ENCODE results near the gene POLG. TPM values are rescaled to one million over a fixed set of nuclear protein-coding genes. Genes with fewer than 3 reads are reported as not detected.

The POLG gene
- polyA plus RNA-seq, 2 of the 4 experiments (the other 2 are of a cell fraction) = 24.1 to 50.2 TPM

GRCh38 chr15:89283201-89283600 lies 51.4 kb downstream of the POLG start:
- H3K9me3 ChIP-seq = no peaks in the 10 kb centered on the region
- no peak for ATAC-seq
- 80% methylated on average over 4 of the region's 4 CpGs for WGBS (ENCODE audit: missing lambda C conversion rate)
- no peak for DNase-seq (ENCODE audit: low read depth in 1 of 2, low spot score in 1 of 2)
- no peak for TF ChIP-seq FOSL2 (IDR thresholded peaks at IDR 0.05)
- TF ChIP-seq FOSL2 (CRISPR knock-in tag; IDR thresholded peaks at IDR 0.05) = no peak
- no peak for TF ChIP-seq SMC3 (IDR thresholded peaks at IDR 0.05)
- no peak for TF ChIP-seq EHF (CRISPR knock-in tag; IDR thresholded peaks at IDR 0.05)
- TF ChIP-seq, protein P1, sequence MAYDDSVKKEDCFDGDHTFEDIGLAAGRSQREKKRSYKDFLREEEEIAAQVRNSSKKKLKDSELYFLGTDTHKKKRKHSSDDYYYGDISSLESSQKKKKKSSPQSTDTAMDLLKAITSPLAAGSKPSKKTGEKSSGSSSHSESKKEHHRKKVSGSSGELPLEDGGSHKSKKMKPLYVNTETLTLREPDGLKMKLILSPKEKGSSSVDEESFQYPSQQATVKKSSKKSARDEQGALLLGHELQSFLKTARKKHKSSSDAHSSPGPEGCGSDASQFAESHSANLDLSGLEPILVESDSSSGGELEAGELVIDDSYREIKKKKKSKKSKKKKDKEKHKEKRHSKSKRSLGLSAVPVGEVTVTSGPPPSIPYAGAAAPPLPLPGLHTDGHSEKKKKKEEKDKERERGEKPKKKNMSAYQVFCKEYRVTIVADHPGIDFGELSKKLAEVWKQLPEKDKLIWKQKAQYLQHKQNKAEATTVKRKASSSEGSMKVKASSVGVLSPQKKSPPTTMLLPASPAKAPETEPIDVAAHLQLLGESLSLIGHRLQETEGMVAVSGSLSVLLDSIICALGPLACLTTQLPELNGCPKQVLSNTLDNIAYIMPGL (CRISPR knock-in tag; IDR thresholded peaks at IDR 0.05; ENCODE audit: borderline replicate concordance) = no peak
- no peak for TF ChIP-seq HEYL (CRISPR knock-in tag; IDR thresholded peaks at IDR 0.05)
- TF ChIP-seq USF2 (IDR thresholded peaks at IDR 0.05) = no peak
- TF ChIP-seq ESRRA (IDR thresholded peaks at IDR 0.05; ENCODE audit: borderline replicate concordance, low read length) = no peak
- TF ChIP-seq NFE2L2 (conservative IDR thresholded peaks at IDR 0.05; ENCODE audit: low read length) = no peak
- TF ChIP-seq PHF8 (IDR thresholded peaks at IDR 0.05; ENCODE audit: borderline replicate concordance, low read depth) = no peak
- no peak for TF ChIP-seq POLR2AphosphoS2 (conservative IDR thresholded peaks at IDR 0.05; ENCODE audit: low read length)
- TF ChIP-seq, protein P2, sequence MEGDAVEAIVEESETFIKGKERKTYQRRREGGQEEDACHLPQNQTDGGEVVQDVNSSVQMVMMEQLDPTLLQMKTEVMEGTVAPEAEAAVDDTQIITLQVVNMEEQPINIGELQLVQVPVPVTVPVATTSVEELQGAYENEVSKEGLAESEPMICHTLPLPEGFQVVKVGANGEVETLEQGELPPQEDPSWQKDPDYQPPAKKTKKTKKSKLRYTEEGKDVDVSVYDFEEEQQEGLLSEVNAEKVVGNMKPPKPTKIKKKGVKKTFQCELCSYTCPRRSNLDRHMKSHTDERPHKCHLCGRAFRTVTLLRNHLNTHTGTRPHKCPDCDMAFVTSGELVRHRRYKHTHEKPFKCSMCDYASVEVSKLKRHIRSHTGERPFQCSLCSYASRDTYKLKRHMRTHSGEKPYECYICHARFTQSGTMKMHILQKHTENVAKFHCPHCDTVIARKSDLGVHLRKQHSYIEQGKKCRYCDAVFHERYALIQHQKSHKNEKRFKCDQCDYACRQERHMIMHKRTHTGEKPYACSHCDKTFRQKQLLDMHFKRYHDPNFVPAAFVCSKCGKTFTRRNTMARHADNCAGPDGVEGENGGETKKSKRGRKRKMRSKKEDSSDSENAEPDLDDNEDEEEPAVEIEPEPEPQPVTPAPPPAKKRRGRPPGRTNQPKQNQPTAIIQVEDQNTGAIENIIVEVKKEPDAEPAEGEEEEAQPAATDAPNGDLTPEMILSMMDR (IDR thresholded peaks at IDR 0.05) = no peak
- no peak for TF ChIP-seq KDM1A (IDR thresholded peaks at IDR 0.05; ENCODE audit: low read depth)
- no peak for TF ChIP-seq CEBPB (IDR thresholded peaks at IDR 0.05)
- TF ChIP-seq CBX8 (IDR thresholded peaks at IDR 0.05) = no peak
- TF ChIP-seq RFX5 (IDR thresholded peaks at IDR 0.05) = no peak
- TF ChIP-seq MAZ (IDR thresholded peaks at IDR 0.05; ENCODE audit: borderline replicate concordance, low read depth, low read length) = no peak
- TF ChIP-seq ELK1 (IDR thresholded peaks at IDR 0.05; ENCODE audit: low read depth, low read length) = no peak
- no peak for TF ChIP-seq FOSB (CRISPR knock-in tag; IDR thresholded peaks at IDR 0.05)
- no peak for TF ChIP-seq JUN (IDR thresholded peaks at IDR 0.05)
- H3K27ac ChIP-seq = no peak overlapping the region
- no peak overlapping the region for H3K4me3 ChIP-seq
- no peaks in the 10 kb centered on the region for H3K4me1 ChIP-seq
- peak; percentile 59 for FAIRE-seq
- no peak overlapping the region for H3K4me2 ChIP-seq
- ChIA-PET POLR2A (no interaction called here), CTCF (interaction anchor here (1.1 to 2.2 kb wide), 3 partner anchors 10 to 17 kb away, joined by 4 to 6 read pairs (median 6); no protein-coding TSS in a partner anchor)

DNA sequence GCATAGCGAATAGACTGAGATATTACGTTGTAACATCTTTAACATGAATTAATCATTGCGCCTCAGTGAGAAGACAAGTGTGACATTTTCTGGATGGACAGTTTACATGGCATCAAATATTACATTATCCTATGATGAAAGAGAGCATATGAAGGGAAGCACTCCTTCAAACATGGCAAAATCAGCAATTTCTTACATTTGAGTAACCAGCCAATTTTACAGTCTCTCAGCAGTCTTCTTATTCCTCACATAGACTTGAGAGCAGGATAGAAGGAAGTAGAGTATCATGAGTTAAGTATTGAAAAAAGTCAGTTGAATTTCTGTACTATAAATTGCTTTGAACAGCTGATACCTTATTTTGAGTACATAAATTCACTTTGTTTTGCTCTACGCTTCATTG lies 52.0 kb downstream of the POLG start:
- Histone ChIP-seq H3K27ac (no peak overlapping the region), H3K4me1 (no peaks in the 10 kb centered on the region), H3K4me3 (no peak overlapping the region), H3K9me3 (no peaks in the 10 kb centered on the region), H3K4me2 (no peak overlapping the region)
- peak; percentile 90 for FAIRE-seq
- no peak for ATAC-seq
- no peak for DNase-seq (ENCODE audit: low read depth in 1 of 2, low spot score in 1 of 2)
- TF ChIP-seq POLR2AphosphoS2 (conservative IDR thresholded peaks at IDR 0.05; ENCODE audit: low read length) (no peak), ESRRA (IDR thresholded peaks at IDR 0.05; ENCODE audit: borderline replicate concordance, low read length) (no peak), FOSL2 (IDR thresholded peaks at IDR 0.05) (no peak), FOSL2 (CRISPR knock-in tag; IDR thresholded peaks at IDR 0.05) (no peak), CHD4 (IDR thresholded peaks at IDR 0.05; ENCODE audit: borderline replicate concordance) (no peak), SREBF2 (IDR thresholded peaks at IDR 0.05) (no peak), EHF (CRISPR knock-in tag; IDR thresholded peaks at IDR 0.05) (no peak), RFX5 (IDR thresholded peaks at IDR 0.05) (no peak), HDAC2 (IDR thresholded peaks at IDR 0.05) (no peak), MAZ (IDR thresholded peaks at IDR 0.05; ENCODE audit: borderline replicate concordance, low read depth, low read length) (no peak), TFCP2L1 (CRISPR knock-in tag; IDR thresholded peaks at IDR 0.05) (no peak), CBX2 (IDR thresholded peaks at IDR 0.05; ENCODE audit: borderline replicate concordance, low read depth) (no peak), E2F6 (IDR thresholded peaks at IDR 0.05; ENCODE audit: borderline replicate concordance, low read depth) (no peak), CBX8 (IDR thresholded peaks at IDR 0.05) (no peak), ZC3H11A (IDR thresholded peaks at IDR 0.05) (no peak), HES2 (IDR thresholded peaks at IDR 0.05) (no peak)
- TF ChIP-seq, protein P3, sequence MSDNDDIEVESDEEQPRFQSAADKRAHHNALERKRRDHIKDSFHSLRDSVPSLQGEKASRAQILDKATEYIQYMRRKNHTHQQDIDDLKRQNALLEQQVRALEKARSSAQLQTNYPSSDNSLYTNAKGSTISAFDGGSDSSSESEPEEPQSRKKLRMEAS (IDR thresholded peaks at IDR 0.05) = no peak
- 92% methylated on average over 4 of the region's 4 CpGs for WGBS (ENCODE audit: missing lambda C conversion rate)
- CTCF ChIA-PET = interaction anchor here (0.6 to 4.4 kb wide), 5 partner anchors 9 to 1185 kb away, joined by 4 to 19 read pairs (median 6); no protein-coding TSS in a partner anchor
- POLR2A ChIA-PET = no interaction called here
